Stimulated activated memory B cell treated with anti-CD40 and anti-IgM and Interleukin-4, amounts not matched to agents 10 μg/mL and 1 μg/mL and 100 μg/mL, for 72 hours (primary cell): ENCODE results near the gene RORC.
"Not testable (repeated sequence)": the region's sequence is repeated elsewhere in the genome, so short reads cannot be mapped to it uniquely, and the experiment has no call there.

Source experiments
- ATAC-seq: fragments of 150-1000 bp; cut with Tn5 transposase; 2 replicates; pipeline ENCODE4 v1.10.0; 2021
- H3K27ac Mint-ChIP-seq: one replicate; pipeline ENCODE4 v1.8.0; 2022; ENCODE audit warnings: mild to moderate bottlenecking, mixed read lengths
- H3K27me3 Mint-ChIP-seq: one replicate; pipeline ENCODE4 v1.8.0; 2022; ENCODE audit warnings: mixed read lengths
- H3K36me3 Mint-ChIP-seq: one replicate; pipeline ENCODE4 v1.8.0; 2022; ENCODE audit warnings: mixed read lengths
- H3K4me1 Mint-ChIP-seq: one replicate; pipeline ENCODE4 v1.8.0; 2022; ENCODE audit warnings: mixed read lengths
- H3K4me3 Mint-ChIP-seq: one replicate; pipeline ENCODE4 v1.8.0; 2022; ENCODE audit warnings: mild to moderate bottlenecking, moderate library complexity, mixed read lengths
- H3K9me3 Mint-ChIP-seq: one replicate; pipeline ENCODE4 v1.8.0; 2022; ENCODE audit warnings: mixed read lengths

Gene RORC

GRCh38 chr1:151787689-151788088 lies 43.9 kb downstream of the RORC start:
- no peaks in the 10 kb centered on the region for H3K9me3 Mint-ChIP-seq
- H3K27me3 Mint-ChIP-seq, result no peaks in the 10 kb centered on the region
- no peak overlapping the region for H3K27ac Mint-ChIP-seq
- no peaks in the 10 kb centered on the region for H3K36me3 Mint-ChIP-seq
- no peak for ATAC-seq
- no peak overlapping the region for H3K4me3 Mint-ChIP-seq
- H3K4me1 Mint-ChIP-seq, result peaks cover 18% of the 10 kb centered on the region

GRCh38 chr1:151783796-151784195 lies 47.8 kb downstream of the RORC start:
- Mint-ChIP-seq H3K27me3 (no peaks in the 10 kb centered on the region), H3K4me1 (no peaks in the 10 kb centered on the region), H3K9me3 (no peaks in the 10 kb centered on the region), H3K27ac (no peak overlapping the region), H3K36me3 (peaks cover 12% of the 10 kb centered on the region), H3K4me3 (no peak overlapping the region)
- ATAC-seq, result no peak

GRCh38 chr1:151782741-151783140 lies 48.9 kb downstream of the RORC start:
- Mint-ChIP-seq H3K9me3 (no peaks in the 10 kb centered on the region), H3K27ac (no peak overlapping the region), H3K4me3 (no peak overlapping the region), H3K4me1 (no peaks in the 10 kb centered on the region), H3K27me3 (no peaks in the 10 kb centered on the region), H3K36me3 (peaks cover 21% of the 10 kb centered on the region)
- ATAC-seq, result no peak

GRCh38 chr1:151782026-151782425 lies 49.6 kb downstream of the RORC start:
- H3K9me3 Mint-ChIP-seq, ATAC-seq, H3K4me3 Mint-ChIP-seq, H3K27me3 Mint-ChIP-seq, H3K4me1 Mint-ChIP-seq, H3K27ac Mint-ChIP-seq: not testable (repeated sequence)
- H3K36me3 Mint-ChIP-seq, result peaks cover 21% of the 10 kb centered on the region

GRCh38 chr1:151780736-151781135 lies 50.9 kb downstream of the RORC start:
- H3K4me1 Mint-ChIP-seq, H3K27ac Mint-ChIP-seq, H3K27me3 Mint-ChIP-seq, ATAC-seq, H3K9me3 Mint-ChIP-seq, H3K4me3 Mint-ChIP-seq: not testable (repeated sequence)
- H3K36me3 Mint-ChIP-seq, result peaks cover 33% of the 10 kb centered on the region

- H3K4me1 Mint-ChIP-seq, result no peaks in the 10 kb centered on the region
- H3K27ac Mint-ChIP-seq, result no peak overlapping the region
- H3K4me3 Mint-ChIP-seq, result no peak overlapping the region
- no peak for ATAC-seq
- H3K9me3 Mint-ChIP-seq, result no peaks in the 10 kb centered on the region
- H3K36me3 Mint-ChIP-seq, result peaks cover 42% of the 10 kb centered on the region
- no peaks in the 10 kb centered on the region for H3K27me3 Mint-ChIP-seq
Observed at GRCh38 chr1:151779852-151780251, 51.8 kb downstream of the RORC start.

- ATAC-seq, result no peak
- Mint-ChIP-seq H3K27me3 (no peaks in the 10 kb centered on the region), H3K4me3 (no peak overlapping the region), H3K36me3 (peaks cover 50% of the 10 kb centered on the region), H3K27ac (no peak overlapping the region), H3K9me3 (no peaks in the 10 kb centered on the region), H3K4me1 (no peaks in the 10 kb centered on the region)
Observed at GRCh38 chr1:151777317-151777716, 54.3 kb downstream of the RORC start.

GRCh38 chr1:151776665-151777062 lies 54.9 kb downstream of the RORC start:
- no peak overlapping the region for H3K4me3 Mint-ChIP-seq
- H3K9me3 Mint-ChIP-seq, result no peaks in the 10 kb centered on the region
- H3K27ac Mint-ChIP-seq, result no peak overlapping the region
- no peaks in the 10 kb centered on the region for H3K27me3 Mint-ChIP-seq
- no peaks in the 10 kb centered on the region for H3K4me1 Mint-ChIP-seq
- peaks cover 49% of the 10 kb centered on the region for H3K36me3 Mint-ChIP-seq
- no peak for ATAC-seq

- no peak overlapping the region for H3K4me3 Mint-ChIP-seq
- peaks cover 44% of the 10 kb centered on the region for H3K36me3 Mint-ChIP-seq
- H3K27ac Mint-ChIP-seq, result no peak overlapping the region
- H3K27me3 Mint-ChIP-seq, result no peaks in the 10 kb centered on the region
- no peak for ATAC-seq
- no peaks in the 10 kb centered on the region for H3K9me3 Mint-ChIP-seq
- H3K4me1 Mint-ChIP-seq, result no peaks in the 10 kb centered on the region
Observed at GRCh38 chr1:151775894-151776664, 55.5 kb downstream of the RORC start.

GRCh38 chr1:151774256-151774922 lies 57.2 kb downstream of the RORC start:
- H3K27me3 Mint-ChIP-seq, result no peaks in the 10 kb centered on the region
- no peaks in the 10 kb centered on the region for H3K9me3 Mint-ChIP-seq
- no peak for ATAC-seq
- no peak overlapping the region for H3K27ac Mint-ChIP-seq
- H3K4me3 Mint-ChIP-seq, result no peak overlapping the region
- peaks cover 44% of the 10 kb centered on the region for H3K36me3 Mint-ChIP-seq
- H3K4me1 Mint-ChIP-seq, result no peaks in the 10 kb centered on the region

GRCh38 chr1:151773702-151774101 lies 57.9 kb downstream of the RORC start:
- H3K27me3 Mint-ChIP-seq, result no peaks in the 10 kb centered on the region
- H3K9me3 Mint-ChIP-seq, result no peaks in the 10 kb centered on the region
- no peak overlapping the region for H3K4me3 Mint-ChIP-seq
- H3K27ac Mint-ChIP-seq, result no peak overlapping the region
- ATAC-seq, result no peak
- no peaks in the 10 kb centered on the region for H3K4me1 Mint-ChIP-seq
- H3K36me3 Mint-ChIP-seq, result peaks cover 37% of the 10 kb centered on the region

- not testable (repeated sequence) for H3K27me3 Mint-ChIP-seq, H3K9me3 Mint-ChIP-seq, H3K27ac Mint-ChIP-seq, H3K4me3 Mint-ChIP-seq, ATAC-seq, H3K4me1 Mint-ChIP-seq, H3K36me3 Mint-ChIP-seq
Observed at GRCh38 chr1:151769270-151769669, 62.3 kb downstream of the RORC start.

- not testable (repeated sequence) for H3K4me1 Mint-ChIP-seq, H3K27me3 Mint-ChIP-seq, H3K36me3 Mint-ChIP-seq, H3K9me3 Mint-ChIP-seq, H3K27ac Mint-ChIP-seq, H3K4me3 Mint-ChIP-seq, ATAC-seq
Observed at GRCh38 chr1:151768351-151769066, 63.1 kb downstream of the RORC start.

GRCh38 chr1:151763990-151764389 lies 67.6 kb downstream of the RORC start:
- ATAC-seq, result no peak
- H3K4me1 Mint-ChIP-seq, result peaks cover 18% of the 10 kb centered on the region
- peak overlapping the region; percentile 97 for H3K27ac Mint-ChIP-seq
- H3K9me3 Mint-ChIP-seq, result no peaks in the 10 kb centered on the region
- H3K36me3 Mint-ChIP-seq, result peaks cover 32% of the 10 kb centered on the region
- H3K27me3 Mint-ChIP-seq, result no peaks in the 10 kb centered on the region
- H3K4me3 Mint-ChIP-seq, result peak overlapping the region; percentile 88

GRCh38 chr1:151762941-151763921 lies 68.4 kb downstream of the RORC start, which contains the start of gene MRPL9:
Gene MRPL9, minus strand, starts transcription at chr1:151763496. Its CDS starts 17 bp downstream, at chr1:151763479.
- Mint-ChIP-seq H3K9me3 (no peaks in the 10 kb centered on the region), H3K27ac (peak within 1 kb of the TSS; percentile 97), H3K27me3 (no peaks in the 10 kb centered on the region), H3K4me1 (peaks cover 18% of the 10 kb centered on the region), H3K4me3 (peak within 1 kb of the TSS; percentile 88), H3K36me3 (peaks cover 32% of the 10 kb centered on the region)
- peak; percentile 99 for ATAC-seq
